ENCODE data around the gene SDS.

DNA sequence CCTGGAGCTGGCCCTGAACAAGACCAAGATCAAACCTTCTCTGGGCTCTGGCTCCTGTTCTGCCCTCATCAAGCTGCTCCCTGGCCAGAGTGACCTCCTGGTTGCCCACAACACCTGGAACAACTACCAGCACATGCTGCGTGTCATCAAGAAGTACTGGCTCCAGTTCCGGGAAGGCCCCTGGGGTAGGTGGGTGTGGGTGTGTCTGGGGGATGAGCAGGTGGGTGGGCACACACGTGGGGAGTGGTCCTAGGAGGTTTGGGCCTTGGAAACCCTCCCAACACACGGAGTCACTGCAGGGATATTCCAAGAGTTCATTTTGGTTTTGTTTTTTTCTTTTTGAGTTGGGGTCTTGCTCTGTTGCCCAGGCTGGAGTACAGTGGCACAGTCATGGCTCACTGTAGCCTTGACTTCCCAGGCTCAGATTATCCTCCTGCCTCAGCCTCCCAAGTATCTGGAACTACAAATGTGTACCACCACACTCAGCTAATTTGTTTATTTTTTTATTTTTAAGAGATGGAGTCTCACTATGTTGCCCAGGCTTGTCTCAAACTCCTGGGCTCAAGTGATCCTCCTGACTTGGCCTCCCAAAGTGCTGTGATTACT lies 28.8 kb downstream of the SDS start:
- TF ChIP-seq CTCF (conservative IDR thresholded peaks at IDR 0.05; ENCODE audit: low read depth in 2 of 2): no peak
- no peak for TF ChIP-seq POLR2AphosphoS5 (IDR thresholded peaks at IDR 0.05; ENCODE audit: low read depth)
- no peak for TF ChIP-seq EZH2 (IDR thresholded peaks at IDR 0.05; ENCODE audit: low read depth, unreplicated experiment)
- TF ChIP-seq, protein P1, sequence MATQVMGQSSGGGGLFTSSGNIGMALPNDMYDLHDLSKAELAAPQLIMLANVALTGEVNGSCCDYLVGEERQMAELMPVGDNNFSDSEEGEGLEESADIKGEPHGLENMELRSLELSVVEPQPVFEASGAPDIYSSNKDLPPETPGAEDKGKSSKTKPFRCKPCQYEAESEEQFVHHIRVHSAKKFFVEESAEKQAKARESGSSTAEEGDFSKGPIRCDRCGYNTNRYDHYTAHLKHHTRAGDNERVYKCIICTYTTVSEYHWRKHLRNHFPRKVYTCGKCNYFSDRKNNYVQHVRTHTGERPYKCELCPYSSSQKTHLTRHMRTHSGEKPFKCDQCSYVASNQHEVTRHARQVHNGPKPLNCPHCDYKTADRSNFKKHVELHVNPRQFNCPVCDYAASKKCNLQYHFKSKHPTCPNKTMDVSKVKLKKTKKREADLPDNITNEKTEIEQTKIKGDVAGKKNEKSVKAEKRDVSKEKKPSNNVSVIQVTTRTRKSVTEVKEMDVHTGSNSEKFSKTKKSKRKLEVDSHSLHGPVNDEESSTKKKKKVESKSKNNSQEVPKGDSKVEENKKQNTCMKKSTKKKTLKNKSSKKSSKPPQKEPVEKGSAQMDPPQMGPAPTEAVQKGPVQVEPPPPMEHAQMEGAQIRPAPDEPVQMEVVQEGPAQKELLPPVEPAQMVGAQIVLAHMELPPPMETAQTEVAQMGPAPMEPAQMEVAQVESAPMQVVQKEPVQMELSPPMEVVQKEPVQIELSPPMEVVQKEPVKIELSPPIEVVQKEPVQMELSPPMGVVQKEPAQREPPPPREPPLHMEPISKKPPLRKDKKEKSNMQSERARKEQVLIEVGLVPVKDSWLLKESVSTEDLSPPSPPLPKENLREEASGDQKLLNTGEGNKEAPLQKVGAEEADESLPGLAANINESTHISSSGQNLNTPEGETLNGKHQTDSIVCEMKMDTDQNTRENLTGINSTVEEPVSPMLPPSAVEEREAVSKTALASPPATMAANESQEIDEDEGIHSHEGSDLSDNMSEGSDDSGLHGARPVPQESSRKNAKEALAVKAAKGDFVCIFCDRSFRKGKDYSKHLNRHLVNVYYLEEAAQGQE (IDR thresholded peaks at IDR 0.05; ENCODE audit: unreplicated experiment): no peak
- TF ChIP-seq EZH2phosphoT487 (IDR thresholded peaks at IDR 0.05; ENCODE audit: unreplicated experiment): no peak
- TF ChIP-seq CREB1 (CRISPR knock-in tag; IDR thresholded peaks at IDR 0.05; ENCODE audit: low read depth): no peak
- TF ChIP-seq ZNF114 (CRISPR knock-in tag; IDR thresholded peaks at IDR 0.05): no peak
- TF ChIP-seq JUNB (IDR thresholded peaks at IDR 0.05; ENCODE audit: unreplicated experiment): no peak
- no peak for TF ChIP-seq ETS1 (IDR thresholded peaks at IDR 0.05)
- TF ChIP-seq ZNF462 (CRISPR knock-in tag; IDR thresholded peaks at IDR 0.05): no peak
- TF ChIP-seq NANOG (IDR thresholded peaks at IDR 0.05; ENCODE audit: borderline replicate concordance): no peak
- TF ChIP-seq ZNF331 (CRISPR knock-in tag; IDR thresholded peaks at IDR 0.05; ENCODE audit: low read depth): no peak

Data from GM23338 (cell line).